T-helper 1 cell (primary cell): ENCODE data around the gene INMT.

ENCODE experiments used
- DNase-seq, 5 donors: peaks; one replicate each; pipeline ENCODE4 v3.0.0-alpha.2; 2012 to 2020

The INMT gene

GRCh38 chr7:30789334-30789711 lies 37.4 kb downstream of the INMT start:
- no peak for DNase-seq

- no peak for DNase-seq
These were observed 38.4 kb downstream of the INMT start for GRCh38 chr7:30790356-30790755.

- no peak for DNase-seq
These were observed 39.2 kb downstream of the INMT start for GRCh38 chr7:30791114-30791513.

GRCh38 chr7:30795161-30795948 lies 43.4 kb downstream of the INMT start:
- DNase-seq, result no peak

GRCh38 chr7:30796105-30796869 lies 44.4 kb downstream of the INMT start:
- DNase-seq, result no peak

GRCh38 chr7:30797176-30798040 lies 45.5 kb downstream of the INMT start:
- DNase-seq, result no peak

GRCh38 chr7:30799206-30799975 lies 47.5 kb downstream of the INMT start:
- no peak for DNase-seq

GRCh38 chr7:30799976-30800661 lies 48.2 kb downstream of the INMT start:
- no peak for DNase-seq

GRCh38 chr7:30800785-30801252 lies 48.9 kb downstream of the INMT start:
- DNase-seq, result peak in 2 of 5 donors; percentile 18 to 44

GRCh38 chr7:30802812-30803211 lies 50.9 kb downstream of the INMT start:
- no peak for DNase-seq

- DNase-seq, result no peak
These were observed 52.2 kb downstream of the INMT start for GRCh38 chr7:30804078-30804661.

- DNase-seq, result no peak
These were observed 53.3 kb downstream of the INMT start for GRCh38 chr7:30805081-30805691.

GRCh38 chr7:30805931-30806330 lies 54.0 kb downstream of the INMT start:
- DNase-seq, result no peak
